Stomach (tissue), 4 donors: ENCODE measurements around the gene PCDH9.

Source experiments
- EP300 ChIP-seq: sonication (generic); formaldehyde crosslinking; IDR thresholded peaks from one replicate; pipeline ENCODE4 v1.6.1; 2017; ENCODE audit warnings: antibody characterized with exemption
- POLR2A ChIP-seq, 4 donors: fragments of 450-650 bp; IDR thresholded peaks; one replicate each; pipeline ENCODE4 v1.6.1; 2016; ENCODE audit warnings: antibody characterized with exemption in 4 of 4, control low read depth in 2 of 4, mild to moderate bottlenecking in 1 of 4, moderate library complexity in 1 of 4
- TF ChIP-seq, protein P1 (sequence below), 7 experiments: fragments of 450-650 bp in 4 of 7; fragments of 200-600 bp in 3 of 7; sonication (generic) in 3 of 7; IDR thresholded peaks; one replicate each; pipeline ENCODE4 v1.5.1; 2016 to 2019; ENCODE audit warnings: antibody characterized with exemption in 7 of 7, control low read depth in 2 of 7, mild to moderate bottlenecking in 1 of 7

GRCh38 chr13:66639044-66639443, 591.1 kb downstream of the PCDH9 start:
- TF ChIP-seq EP300 (no peak), POLR2A (IDR thresholded peaks at IDR 0.05) (no peak)
- TF ChIP-seq, protein P1, sequence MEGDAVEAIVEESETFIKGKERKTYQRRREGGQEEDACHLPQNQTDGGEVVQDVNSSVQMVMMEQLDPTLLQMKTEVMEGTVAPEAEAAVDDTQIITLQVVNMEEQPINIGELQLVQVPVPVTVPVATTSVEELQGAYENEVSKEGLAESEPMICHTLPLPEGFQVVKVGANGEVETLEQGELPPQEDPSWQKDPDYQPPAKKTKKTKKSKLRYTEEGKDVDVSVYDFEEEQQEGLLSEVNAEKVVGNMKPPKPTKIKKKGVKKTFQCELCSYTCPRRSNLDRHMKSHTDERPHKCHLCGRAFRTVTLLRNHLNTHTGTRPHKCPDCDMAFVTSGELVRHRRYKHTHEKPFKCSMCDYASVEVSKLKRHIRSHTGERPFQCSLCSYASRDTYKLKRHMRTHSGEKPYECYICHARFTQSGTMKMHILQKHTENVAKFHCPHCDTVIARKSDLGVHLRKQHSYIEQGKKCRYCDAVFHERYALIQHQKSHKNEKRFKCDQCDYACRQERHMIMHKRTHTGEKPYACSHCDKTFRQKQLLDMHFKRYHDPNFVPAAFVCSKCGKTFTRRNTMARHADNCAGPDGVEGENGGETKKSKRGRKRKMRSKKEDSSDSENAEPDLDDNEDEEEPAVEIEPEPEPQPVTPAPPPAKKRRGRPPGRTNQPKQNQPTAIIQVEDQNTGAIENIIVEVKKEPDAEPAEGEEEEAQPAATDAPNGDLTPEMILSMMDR (IDR thresholded peaks at IDR 0.05) = no peak
